ENCODE data around the gene KIAA1328.

DNA sequence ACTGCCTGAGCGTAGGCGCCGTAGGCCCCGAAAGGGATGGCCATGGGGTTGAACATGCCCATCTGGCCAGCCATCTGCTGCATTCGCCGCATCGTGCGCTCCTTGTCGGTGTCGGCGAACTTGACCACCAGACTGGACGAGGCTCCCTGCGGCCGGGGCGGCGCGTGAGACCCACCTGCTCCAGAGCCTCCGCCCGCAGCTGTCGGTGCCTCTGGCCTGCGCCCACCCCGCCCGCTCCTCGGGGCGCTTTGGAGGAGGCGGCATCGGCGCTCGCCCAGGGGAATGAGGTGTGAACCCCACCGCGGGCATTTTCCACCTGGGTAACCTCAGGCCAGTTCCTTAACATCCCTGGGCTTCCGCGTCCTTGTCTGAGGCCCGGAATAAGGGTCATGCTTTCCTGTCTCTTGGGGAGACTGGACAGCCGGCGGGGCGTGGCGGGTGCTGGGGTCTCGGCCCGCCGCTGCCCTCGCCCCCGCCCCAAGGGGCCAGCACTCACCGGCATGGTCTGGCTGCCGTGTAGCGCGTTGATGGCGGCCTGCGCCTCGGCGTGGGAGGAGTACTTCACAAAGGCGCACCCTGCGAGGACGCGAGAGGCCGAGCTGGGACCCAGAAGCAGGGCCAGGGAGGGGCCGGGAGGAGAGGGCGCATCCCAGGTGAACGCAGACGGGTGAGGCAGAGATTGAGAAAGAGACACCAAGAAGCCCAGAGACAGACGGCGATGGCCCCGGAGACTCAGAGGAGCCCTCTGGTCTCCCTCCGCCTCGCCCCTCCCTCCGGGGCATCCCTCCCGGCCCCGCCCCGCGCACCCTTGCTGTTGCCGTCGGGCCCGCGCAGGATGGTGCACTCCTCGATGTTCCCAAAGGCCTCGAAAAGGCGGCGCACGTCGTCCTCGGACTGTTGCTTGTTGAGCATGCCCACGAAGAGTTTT is 445.6 kb downstream of the KIAA1328 start:
- TF ChIP-seq, protein P1, sequence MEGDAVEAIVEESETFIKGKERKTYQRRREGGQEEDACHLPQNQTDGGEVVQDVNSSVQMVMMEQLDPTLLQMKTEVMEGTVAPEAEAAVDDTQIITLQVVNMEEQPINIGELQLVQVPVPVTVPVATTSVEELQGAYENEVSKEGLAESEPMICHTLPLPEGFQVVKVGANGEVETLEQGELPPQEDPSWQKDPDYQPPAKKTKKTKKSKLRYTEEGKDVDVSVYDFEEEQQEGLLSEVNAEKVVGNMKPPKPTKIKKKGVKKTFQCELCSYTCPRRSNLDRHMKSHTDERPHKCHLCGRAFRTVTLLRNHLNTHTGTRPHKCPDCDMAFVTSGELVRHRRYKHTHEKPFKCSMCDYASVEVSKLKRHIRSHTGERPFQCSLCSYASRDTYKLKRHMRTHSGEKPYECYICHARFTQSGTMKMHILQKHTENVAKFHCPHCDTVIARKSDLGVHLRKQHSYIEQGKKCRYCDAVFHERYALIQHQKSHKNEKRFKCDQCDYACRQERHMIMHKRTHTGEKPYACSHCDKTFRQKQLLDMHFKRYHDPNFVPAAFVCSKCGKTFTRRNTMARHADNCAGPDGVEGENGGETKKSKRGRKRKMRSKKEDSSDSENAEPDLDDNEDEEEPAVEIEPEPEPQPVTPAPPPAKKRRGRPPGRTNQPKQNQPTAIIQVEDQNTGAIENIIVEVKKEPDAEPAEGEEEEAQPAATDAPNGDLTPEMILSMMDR (IDR thresholded peaks at IDR 0.05), result no peak
- TF ChIP-seq ZFX (IDR thresholded peaks at IDR 0.05; ENCODE audit: borderline replicate concordance), result no peak

Measured in 22Rv1 (cell line).